Retinal pigment epithelial cell (primary cell): ENCODE data around the gene SCARB1.
A peak's percentile ranks its signal among the peaks of the same experiment; 100 is the strongest.

Experiments used
- DNase-seq: peaks from one replicate; pipeline ENCODE4 v3.0.0-alpha.2; 2010; ENCODE audit warnings: low read depth
- H3K4me3 ChIP-seq: 2 replicates; pipeline ENCODE4 v1.5.1; 2011; ENCODE audit warnings: mild to moderate bottlenecking, low read length, control low read depth, moderate library complexity
- TF ChIP-seq, protein P1 (sequence below): conservative IDR thresholded peaks from 2 replicates; pipeline ENCODE4 v1.5.1; 2011; ENCODE audit warnings: low read depth, low read length, control low read depth, inconsistent platforms

The SCARB1 gene

DNA sequence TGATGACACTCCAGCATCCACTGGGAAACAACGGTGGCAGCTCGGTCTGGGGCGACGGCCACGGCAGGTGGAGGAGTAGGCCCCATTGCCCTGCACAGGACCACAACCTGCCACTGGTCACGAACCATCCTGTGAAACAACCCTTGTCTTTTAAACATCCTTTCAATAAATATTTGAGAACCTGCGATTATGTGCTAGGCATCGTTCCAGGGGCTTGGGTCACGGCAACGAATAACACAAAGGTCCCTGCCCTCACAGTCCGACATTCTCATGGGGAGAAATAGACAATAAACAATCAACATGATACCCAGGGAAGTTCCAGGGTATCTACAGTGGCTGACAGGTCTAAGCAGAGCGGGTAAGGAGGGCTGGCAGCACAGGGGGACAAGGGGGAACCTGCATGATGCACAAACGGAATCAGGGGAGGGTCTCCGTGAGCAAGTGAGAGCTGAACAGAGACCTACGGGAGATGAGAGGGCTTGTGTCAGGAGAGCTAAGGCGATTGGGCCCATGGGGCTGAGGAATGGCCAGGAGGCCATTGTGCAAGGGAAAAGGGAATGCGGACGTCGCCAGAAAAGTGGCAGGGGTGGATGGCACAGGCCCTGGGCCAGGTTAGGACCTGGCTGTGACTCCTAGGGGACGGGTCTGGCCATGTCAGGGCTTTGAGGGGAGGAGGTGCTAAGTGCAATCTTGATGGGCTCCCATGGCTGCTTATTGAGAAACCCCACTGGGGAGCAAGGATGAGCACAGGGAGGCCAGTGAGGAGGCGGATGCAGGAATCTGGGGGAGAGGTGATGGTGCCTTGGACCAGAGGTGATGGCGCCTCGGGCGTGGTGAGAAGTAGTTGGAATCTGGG, 9.7 kb downstream of the SCARB1 start:
- TF ChIP-seq, protein P1, sequence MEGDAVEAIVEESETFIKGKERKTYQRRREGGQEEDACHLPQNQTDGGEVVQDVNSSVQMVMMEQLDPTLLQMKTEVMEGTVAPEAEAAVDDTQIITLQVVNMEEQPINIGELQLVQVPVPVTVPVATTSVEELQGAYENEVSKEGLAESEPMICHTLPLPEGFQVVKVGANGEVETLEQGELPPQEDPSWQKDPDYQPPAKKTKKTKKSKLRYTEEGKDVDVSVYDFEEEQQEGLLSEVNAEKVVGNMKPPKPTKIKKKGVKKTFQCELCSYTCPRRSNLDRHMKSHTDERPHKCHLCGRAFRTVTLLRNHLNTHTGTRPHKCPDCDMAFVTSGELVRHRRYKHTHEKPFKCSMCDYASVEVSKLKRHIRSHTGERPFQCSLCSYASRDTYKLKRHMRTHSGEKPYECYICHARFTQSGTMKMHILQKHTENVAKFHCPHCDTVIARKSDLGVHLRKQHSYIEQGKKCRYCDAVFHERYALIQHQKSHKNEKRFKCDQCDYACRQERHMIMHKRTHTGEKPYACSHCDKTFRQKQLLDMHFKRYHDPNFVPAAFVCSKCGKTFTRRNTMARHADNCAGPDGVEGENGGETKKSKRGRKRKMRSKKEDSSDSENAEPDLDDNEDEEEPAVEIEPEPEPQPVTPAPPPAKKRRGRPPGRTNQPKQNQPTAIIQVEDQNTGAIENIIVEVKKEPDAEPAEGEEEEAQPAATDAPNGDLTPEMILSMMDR = no peak
- no peak overlapping the region for H3K4me3 ChIP-seq

DNA sequence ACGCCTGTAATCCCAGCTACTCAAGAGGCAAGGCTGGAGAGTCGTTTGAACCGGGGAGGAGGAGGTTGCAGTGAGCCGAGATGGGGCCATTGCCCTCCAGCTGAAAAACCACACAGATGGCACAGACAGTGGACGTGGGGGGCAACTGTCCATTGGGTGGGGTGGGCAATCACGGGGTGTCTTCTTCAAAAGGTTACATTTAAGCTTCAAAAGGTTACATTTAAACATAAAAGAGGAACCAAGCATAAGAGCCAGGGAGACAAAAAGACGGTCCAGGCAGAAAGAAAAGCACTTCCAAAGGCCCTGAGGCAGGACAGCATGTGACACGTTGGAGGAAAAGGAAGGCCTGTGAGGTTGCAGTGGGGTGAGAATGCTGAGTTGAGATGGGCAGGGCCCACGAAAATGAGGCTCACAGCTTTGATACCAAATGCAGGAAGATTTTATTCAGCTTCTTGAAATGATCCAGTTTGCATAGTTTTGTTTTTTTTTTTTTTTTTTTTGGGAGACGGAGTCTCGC, 10.7 kb downstream of the SCARB1 start:
- no peak for DNase-seq
- TF ChIP-seq, protein P1 = no peak

More for the DNA sequence above, 9.7 kb downstream of the SCARB1 start:
- DNase-seq = no peak

DNA sequence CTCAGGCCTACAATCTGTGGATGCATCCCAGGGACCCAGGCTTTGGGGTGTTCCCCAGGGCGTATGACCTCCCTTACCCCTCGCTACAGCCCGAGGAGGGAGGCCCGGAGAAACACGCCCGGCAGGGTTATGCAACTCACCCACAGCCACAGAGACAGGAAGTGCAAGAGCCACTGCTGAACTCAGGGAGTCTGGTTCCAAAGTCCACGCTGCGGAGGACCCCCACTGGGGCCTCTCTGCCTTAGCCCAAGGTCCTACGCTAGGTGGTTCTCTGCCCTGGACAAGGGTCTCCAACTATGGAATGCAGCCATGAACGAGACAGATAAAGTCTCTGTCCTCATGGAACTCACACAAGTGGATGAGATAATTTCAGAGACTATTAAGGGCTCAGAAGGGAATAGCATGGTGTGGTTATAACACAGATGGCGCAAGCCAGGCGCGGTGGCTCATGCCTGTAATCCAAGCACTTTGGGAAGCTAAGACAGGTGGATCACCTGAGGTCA, 11.3 kb downstream of the SCARB1 start:
- no peak for DNase-seq
- H3K4me3 ChIP-seq = no peak overlapping the region
- TF ChIP-seq, protein P1 = no peak

More for the DNA sequence above, 10.7 kb downstream of the SCARB1 start:
- no peak overlapping the region for H3K4me3 ChIP-seq

DNA sequence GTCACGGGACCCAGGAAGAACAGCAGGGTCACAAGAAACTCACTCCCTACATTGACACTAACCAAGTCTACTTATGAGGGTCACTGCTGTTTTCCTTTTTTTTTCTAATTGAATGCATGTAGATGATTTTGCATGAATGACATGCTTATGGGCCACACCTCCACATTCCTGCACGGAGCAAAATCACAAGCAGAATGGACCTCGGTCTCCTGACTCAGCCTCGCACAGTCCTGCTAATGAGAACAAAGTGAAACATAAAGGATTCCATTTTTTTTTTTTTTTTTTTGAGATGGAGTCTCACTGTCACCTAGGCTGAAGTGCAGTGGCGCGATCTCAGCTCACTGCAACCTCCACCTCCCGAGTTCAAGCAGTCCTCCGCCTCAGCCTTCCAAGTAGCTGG, 12.3 kb downstream of the SCARB1 start:
- TF ChIP-seq, protein P1 = no peak
- H3K4me3 ChIP-seq = no peak overlapping the region
- DNase-seq = peak; percentile 81

DNA sequence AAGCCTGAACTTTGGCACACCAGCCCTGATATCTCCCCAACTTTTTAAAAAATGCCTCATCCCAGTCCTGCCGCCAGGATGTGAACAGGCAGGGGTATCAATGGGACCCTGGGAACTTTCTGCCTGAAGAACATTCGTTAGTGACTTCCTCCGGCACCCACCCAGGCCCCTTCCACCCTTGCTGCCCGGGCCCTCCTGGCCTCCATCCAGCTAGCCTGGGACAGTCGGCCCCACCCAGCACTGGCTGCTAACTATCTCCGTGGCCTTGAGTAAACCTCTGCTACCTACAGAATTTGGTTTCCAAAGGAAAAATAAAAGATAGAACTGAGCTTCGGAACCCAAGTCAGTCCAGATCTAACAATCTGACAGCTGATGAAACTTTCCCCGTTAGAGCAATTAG, 14.3 kb downstream of the SCARB1 start:
- no peak overlapping the region for H3K4me3 ChIP-seq
- TF ChIP-seq, protein P1 = no peak
- no peak for DNase-seq

DNA sequence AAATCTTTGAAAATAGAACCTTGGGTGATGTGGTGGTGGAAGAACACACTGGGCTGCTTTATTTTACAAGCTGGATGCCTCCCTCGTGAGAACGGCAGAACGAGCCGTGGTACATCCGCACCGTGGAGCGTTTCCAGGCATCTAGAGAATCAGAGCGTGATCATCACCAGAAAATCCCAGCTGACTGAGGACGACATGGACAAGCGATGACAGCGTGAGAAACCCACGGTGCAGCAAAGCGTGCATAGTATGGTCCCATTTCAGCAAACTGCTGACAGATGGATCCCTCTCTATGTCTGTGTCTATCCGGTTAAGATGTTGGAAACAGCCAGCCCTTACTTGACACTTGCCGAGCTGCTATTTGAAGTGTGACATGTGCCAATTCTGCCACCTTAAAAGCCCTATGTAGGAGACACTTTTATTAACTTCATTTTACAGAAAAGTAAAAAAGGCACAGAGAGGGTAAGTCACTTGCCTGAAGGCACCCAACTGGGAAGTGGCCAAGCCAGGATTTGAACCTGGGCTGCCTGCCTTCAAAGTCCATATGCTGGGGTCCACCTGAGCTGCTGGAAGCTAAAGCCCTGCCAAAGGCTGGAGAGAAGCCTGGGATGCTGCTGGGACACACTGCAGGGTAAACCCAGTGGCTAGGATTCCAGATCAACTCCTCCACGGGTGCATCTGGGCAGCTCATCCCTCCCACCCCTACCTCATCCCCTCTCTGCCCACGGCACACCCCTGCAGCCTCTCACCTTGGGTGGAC, 14.9 kb downstream of the SCARB1 start:
- DNase-seq = no peak
- H3K4me3 ChIP-seq = no peak overlapping the region
- TF ChIP-seq, protein P1 = no peak
